A549 (cell line): Measurements from ENCODE around the gene TAS2R38.

ENCODE experiments used
- BCL3 ChIP-seq: fragments of >200 bp; sonication (Bioruptor Twin); formaldehyde crosslinking; IDR thresholded peaks from 3 replicates; pipeline ENCODE4 v1.6.1; 2016
- CHD2 ChIP-seq: fragments of 150-350 bp; IDR thresholded peaks from 2 replicates; pipeline ENCODE4 v1.6.1; 2014; ENCODE audit warnings: low read length; ENCODE audit not compliant: partially characterized antibody
- CHD4 ChIP-seq: fragments of 200-600 bp; sonication (generic); IDR thresholded peaks from 2 replicates; pipeline ENCODE4 v1.6.1; 2016; ENCODE audit warnings: antibody characterized with exemption, mild to moderate bottlenecking, borderline replicate concordance
- CTCF ChIP-seq: fragments of >200 bp; sonication (Bioruptor Twin); formaldehyde crosslinking; IDR thresholded peaks from 3 replicates; pipeline ENCODE4 v1.5.1; 2016
- MAX ChIP-seq: IDR thresholded peaks from 2 replicates; pipeline ENCODE4 v1.6.1; 2012
- PBX3 ChIP-seq: IDR thresholded peaks from 2 replicates; pipeline ENCODE4 v1.6.1; 2012
- RFX5 ChIP-seq: fragments of 450-650 bp; IDR thresholded peaks from 2 replicates; pipeline ENCODE4 v1.7.1; 2014; ENCODE audit warnings: antibody characterized with exemption, mild to moderate bottlenecking, moderate library complexity

GRCh38 chr7:141941075-141941474 is 32.5 kb downstream of the TAS2R38 start:
- no peak for TF ChIP-seq CTCF
- TF ChIP-seq RFX5: no peak
- TF ChIP-seq BCL3: no peak
- no peak for TF ChIP-seq MAX
- TF ChIP-seq PBX3: no peak
- TF ChIP-seq CHD2: no peak
- no peak for TF ChIP-seq CHD4
